ENCODE results near the gene ZNF792. TPM values are rescaled to one million over a fixed set of nuclear protein-coding genes. Genes with fewer than 3 reads are reported as not detected.
"Not testable (repeated sequence)": the region's sequence is repeated elsewhere in the genome, so short reads cannot be mapped to it uniquely, and the experiment has no call there.

The ZNF792 gene
- total RNA-seq, 1 donor from 2014 or later = 3.2 TPM

DNA sequence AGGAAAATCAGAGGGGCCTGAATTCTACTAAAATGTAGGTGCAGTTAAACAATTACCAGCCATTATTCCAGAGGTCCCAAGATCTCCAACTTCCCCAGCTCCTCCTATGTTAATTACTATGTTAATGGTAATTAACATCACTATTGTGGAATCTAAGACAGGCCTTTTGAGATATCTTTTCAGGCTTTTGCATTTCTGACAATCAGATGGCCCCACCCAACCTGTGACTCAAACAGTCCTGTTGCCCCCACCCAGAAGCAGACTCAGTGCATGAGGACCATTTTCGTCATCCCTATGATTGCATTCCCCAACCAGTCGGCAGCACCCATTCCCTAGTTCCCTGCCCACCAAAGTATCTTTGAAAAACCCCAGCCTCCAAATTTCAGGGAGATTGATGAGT lies 45.8 kb downstream of the ZNF792 start:
- Mint-ChIP-seq H3K4me1 (ENCODE audit: low read depth) (no peaks in the 10 kb centered on the region), H3K27ac (ENCODE audit: unreplicated experiment) (no peak overlapping the region), H3K27me3 (ENCODE audit: low read depth) (no peaks in the 10 kb centered on the region), H3K36me3 (ENCODE audit: low read depth) (no peaks in the 10 kb centered on the region), H3K9me3 (ENCODE audit: low read depth) (peaks cover 27% of the 10 kb centered on the region), H3K4me3 (ENCODE audit: unreplicated experiment) (no peak overlapping the region)
- TF ChIP-seq, protein P1, sequence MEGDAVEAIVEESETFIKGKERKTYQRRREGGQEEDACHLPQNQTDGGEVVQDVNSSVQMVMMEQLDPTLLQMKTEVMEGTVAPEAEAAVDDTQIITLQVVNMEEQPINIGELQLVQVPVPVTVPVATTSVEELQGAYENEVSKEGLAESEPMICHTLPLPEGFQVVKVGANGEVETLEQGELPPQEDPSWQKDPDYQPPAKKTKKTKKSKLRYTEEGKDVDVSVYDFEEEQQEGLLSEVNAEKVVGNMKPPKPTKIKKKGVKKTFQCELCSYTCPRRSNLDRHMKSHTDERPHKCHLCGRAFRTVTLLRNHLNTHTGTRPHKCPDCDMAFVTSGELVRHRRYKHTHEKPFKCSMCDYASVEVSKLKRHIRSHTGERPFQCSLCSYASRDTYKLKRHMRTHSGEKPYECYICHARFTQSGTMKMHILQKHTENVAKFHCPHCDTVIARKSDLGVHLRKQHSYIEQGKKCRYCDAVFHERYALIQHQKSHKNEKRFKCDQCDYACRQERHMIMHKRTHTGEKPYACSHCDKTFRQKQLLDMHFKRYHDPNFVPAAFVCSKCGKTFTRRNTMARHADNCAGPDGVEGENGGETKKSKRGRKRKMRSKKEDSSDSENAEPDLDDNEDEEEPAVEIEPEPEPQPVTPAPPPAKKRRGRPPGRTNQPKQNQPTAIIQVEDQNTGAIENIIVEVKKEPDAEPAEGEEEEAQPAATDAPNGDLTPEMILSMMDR (IDR thresholded peaks at IDR 0.05) = no peak
- DNase-seq (ENCODE audit: low spot score) = no peak

DNA sequence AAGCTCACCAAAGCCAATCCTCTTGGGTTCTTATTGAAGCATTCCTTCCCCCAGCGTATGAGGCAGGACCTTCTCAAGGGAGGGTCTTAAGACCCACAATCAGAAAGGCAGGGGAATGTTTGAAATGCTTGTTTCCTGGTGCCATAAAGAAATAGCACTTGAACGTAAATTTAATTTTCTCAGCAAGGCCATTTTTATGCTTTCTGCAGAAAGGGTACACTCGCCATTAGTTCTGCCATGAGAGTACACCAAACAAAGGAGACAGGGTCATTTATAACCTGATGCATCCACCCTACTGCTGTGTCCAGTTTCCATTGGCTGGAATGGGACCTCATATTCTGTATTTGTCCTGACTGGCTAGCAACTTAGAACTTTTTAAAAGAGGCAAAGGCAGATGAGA lies 46.9 kb downstream of the ZNF792 start:
- not testable (repeated sequence) for H3K4me1 Mint-ChIP-seq (ENCODE audit: low read depth); H3K36me3 Mint-ChIP-seq (ENCODE audit: low read depth); H3K4me3 Mint-ChIP-seq (ENCODE audit: unreplicated experiment); H3K27ac Mint-ChIP-seq (ENCODE audit: unreplicated experiment); DNase-seq (ENCODE audit: low spot score); H3K27me3 Mint-ChIP-seq (ENCODE audit: low read depth)
- peaks cover 31% of the 10 kb centered on the region for H3K9me3 Mint-ChIP-seq (ENCODE audit: low read depth)

DNA sequence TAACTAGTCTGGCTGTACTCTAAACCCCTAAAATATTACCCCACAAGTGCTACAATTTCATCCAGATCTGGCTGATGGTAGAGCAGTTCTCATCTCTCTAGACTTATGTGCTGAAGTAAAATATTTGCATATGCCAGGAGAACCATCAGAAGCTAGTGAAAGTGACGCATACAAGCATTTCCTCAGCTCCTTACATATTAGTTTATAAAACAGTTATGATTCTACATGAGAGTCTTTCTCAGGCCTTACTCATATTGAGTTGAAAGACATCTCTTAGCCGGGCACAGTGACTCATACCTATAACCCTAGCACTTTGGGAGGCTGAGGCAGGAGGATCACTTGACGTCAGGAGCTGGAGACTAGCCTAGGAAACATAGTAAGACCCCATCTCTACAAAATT lies 53.3 kb downstream of the ZNF792 start:
- no peaks in the 10 kb centered on the region for H3K4me1 Mint-ChIP-seq (ENCODE audit: low read depth)
- TF ChIP-seq, protein P1 (IDR thresholded peaks at IDR 0.05) = no peak
- no peaks in the 10 kb centered on the region for H3K36me3 Mint-ChIP-seq (ENCODE audit: low read depth)
- no peak for DNase-seq (ENCODE audit: low spot score)
- no peak overlapping the region for H3K27ac Mint-ChIP-seq (ENCODE audit: unreplicated experiment)
- peaks cover 9% of the 10 kb centered on the region for H3K27me3 Mint-ChIP-seq (ENCODE audit: low read depth)
- peaks cover 11% of the 10 kb centered on the region for H3K9me3 Mint-ChIP-seq (ENCODE audit: low read depth)
- H3K4me3 Mint-ChIP-seq (ENCODE audit: unreplicated experiment) = no peak overlapping the region

Other genes starting within 250 kb of the ZNF792 start
- 8.1 to 8.8 TPM (median 8.7 TPM) in 3 replicates for gene ZNF181, start 230.0 kb downstream of the ZNF792 start, total RNA-seq
- gene ZNF599, start 191.0 kb downstream of the ZNF792 start, total RNA-seq = 3.9 to 8.8 TPM (median 4.8 TPM) in 3 replicates
- gene ZNF30, start 37.3 kb downstream of the ZNF792 start, total RNA-seq = 2.8 to 3.9 TPM (median 3.7 TPM) in 3 replicates
- 58.4 to 67.9 TPM (median 65.8 TPM) in 3 replicates for gene GRAMD1A, start 36.1 kb upstream of the ZNF792 start, total RNA-seq
- gene SCN1B, start 66.2 kb upstream of the ZNF792 start, total RNA-seq = 5.7 to 6.0 TPM (median 5.8 TPM) in 3 replicates
- not detected in 3 replicates for gene HPN, start 77.5 kb upstream of the ZNF792 start, total RNA-seq
- not detected in 3 replicates for gene FXYD3, start 151.6 kb upstream of the ZNF792 start, total RNA-seq
- gene LGI4, start 170.8 kb upstream of the ZNF792 start, total RNA-seq = 0.46 to 2.2 TPM (median 1.3 TPM) in 3 replicates
- 2.9 to 7.8 TPM (median 7.1 TPM) in 3 replicates for gene FXYD1, start 174.6 kb upstream of the ZNF792 start, total RNA-seq
- not detected in 3 replicates for gene FXYD7, start 179.0 kb upstream of the ZNF792 start, total RNA-seq
- gene FXYD5, start 190.5 kb upstream of the ZNF792 start, total RNA-seq = 108 to 114 TPM (median 113 TPM) in 3 replicates

Data from chondrocyte (in vitro differentiated cells).